HL-60 (cell line): ENCODE data around the gene CLCN4.
A peak's percentile ranks its signal among the peaks of the same experiment; 100 is the strongest.

Experiments
- DNase-seq, 2 experiments: peaks; one replicate each; pipeline ENCODE4 v3.0.0-alpha.2; 2010 to 2020; ENCODE audit warnings: low read depth in 1 of 2, low spot score in 1 of 2
- H3K27ac ChIP-seq: fragments of 250-450 bp; sonication (Bioruptor Pico); replicated peaks from 2 replicates; pipeline ENCODE4 v1.5.1; 2020; ENCODE audit warnings: mild to moderate bottlenecking, moderate library complexity
- H3K27me3 ChIP-seq: fragments of 250-450 bp; sonication (Bioruptor Pico); 2 replicates; pipeline ENCODE4 v1.5.1; 2021; ENCODE audit warnings: mild to moderate bottlenecking, moderate library complexity; ENCODE audit not compliant: insufficient read depth, poor library complexity, severe bottlenecking
- H3K4me3 ChIP-seq: replicated peaks from 2 replicates; pipeline ENCODE4 v1.5.1; 2011; ENCODE audit warnings: mild to moderate bottlenecking, control low read depth, low read length; ENCODE audit not compliant: insufficient read depth
- CTCF ChIP-seq: IDR thresholded peaks from one replicate; pipeline ENCODE4 v1.5.1; 2011; ENCODE audit warnings: low read length, control low read depth, inconsistent platforms; ENCODE audit not compliant: insufficient read depth
- GABPA ChIP-seq: IDR thresholded peaks from 2 replicates; pipeline ENCODE4 v1.6.1; 2012; ENCODE audit warnings: low read depth
- POLR2AphosphoS5 ChIP-seq: IDR thresholded peaks from 2 replicates; pipeline ENCODE4 v1.6.1; 2012; ENCODE audit warnings: low read depth
- REST ChIP-seq: IDR thresholded peaks from 2 replicates; pipeline ENCODE4 v1.6.1; 2012; ENCODE audit warnings: low read depth; ENCODE audit not compliant: insufficient replicate concordance
- SPI1 ChIP-seq: IDR thresholded peaks from 2 replicates; pipeline ENCODE4 v1.6.1; 2012; ENCODE audit warnings: low read depth, mild to moderate bottlenecking, borderline replicate concordance

CLCN4 gene

GRCh38 chrX:10126834-10127233 is 29.9 kb upstream of the CLCN4 start:
- TF ChIP-seq REST (no peak), POLR2AphosphoS5 (no peak), GABPA (no peak), CTCF (no peak), SPI1 (no peak)
- DNase-seq, result no peak
- Histone ChIP-seq H3K27me3 (no peaks in the 10 kb centered on the region), H3K4me3 (no peak overlapping the region), H3K27ac (no peak overlapping the region)

GRCh38 chrX:10128386-10128785 is 28.4 kb upstream of the CLCN4 start:
- Histone ChIP-seq H3K4me3 (no peak overlapping the region), H3K27ac (no peak overlapping the region), H3K27me3 (no peaks in the 10 kb centered on the region)
- no peak for DNase-seq
- TF ChIP-seq CTCF, result no peak
- no peak for TF ChIP-seq SPI1
- no peak for TF ChIP-seq GABPA
- TF ChIP-seq REST, result no peak
- no peak for TF ChIP-seq POLR2AphosphoS5

DNA sequence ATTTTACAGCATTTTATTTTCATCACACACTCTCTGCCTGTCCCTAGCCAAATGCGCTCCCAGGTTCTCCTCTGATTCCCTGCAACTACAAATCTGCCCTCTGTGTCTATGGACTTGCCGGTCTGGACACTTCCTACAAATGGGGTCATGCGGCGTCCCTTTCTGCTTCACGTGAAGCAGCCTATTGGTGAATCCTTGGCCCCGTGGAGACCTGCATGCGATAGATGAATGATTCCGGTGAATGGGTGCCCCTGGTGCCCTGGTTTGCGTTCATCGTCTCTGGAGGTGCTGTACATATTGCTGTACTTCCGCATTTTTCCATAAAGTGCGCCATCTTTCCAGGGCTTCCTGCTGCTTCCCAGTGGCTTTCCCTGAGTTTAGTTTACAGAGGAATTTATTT is 27.5 kb upstream of the CLCN4 start:
- Histone ChIP-seq H3K27ac (no peak overlapping the region), H3K27me3 (no peaks in the 10 kb centered on the region), H3K4me3 (no peak overlapping the region)
- no peak for DNase-seq
- TF ChIP-seq REST, result no peak
- TF ChIP-seq GABPA, result no peak
- TF ChIP-seq POLR2AphosphoS5, result no peak
- no peak for TF ChIP-seq SPI1

DNA sequence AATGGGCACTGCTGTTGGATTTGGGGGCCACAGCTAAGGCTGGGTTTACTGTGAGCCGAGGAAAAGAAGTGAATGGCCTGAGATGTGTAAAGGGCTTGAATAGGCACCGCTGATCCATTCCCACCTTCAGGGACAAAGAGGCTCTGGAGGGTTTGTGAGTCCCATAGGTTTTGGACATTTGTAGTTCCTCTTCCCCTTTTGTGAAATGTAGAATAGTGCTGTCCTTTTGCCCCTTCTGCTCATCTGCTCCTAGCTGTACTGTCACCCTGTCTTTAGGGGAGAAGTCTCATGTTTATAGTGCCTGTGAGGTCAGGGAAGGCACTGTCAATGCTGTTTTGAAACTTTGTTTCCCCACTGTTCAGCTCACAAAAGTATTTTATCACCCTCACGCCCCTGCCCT is 26.4 kb upstream of the CLCN4 start:
- TF ChIP-seq POLR2AphosphoS5 (no peak), REST (no peak), CTCF (no peak), GABPA (no peak), SPI1 (peak; percentile 51; the same call in 1 of the 2 replicates)
- DNase-seq, result no peak
- no peaks in the 10 kb centered on the region for H3K27me3 ChIP-seq
- no peak overlapping the region for H3K27ac ChIP-seq
- no peak overlapping the region for H3K4me3 ChIP-seq
